Mammary epithelial cell (primary cell): Measurements from ENCODE around the gene NELFB.

Experiments
- CTCF ChIP-seq, 2 donors: IDR thresholded peaks in 1 of 2; conservative IDR thresholded peaks in 1 of 2; 2 replicates each; pipeline ENCODE4 v1.5.1; 2011 to 2012; ENCODE audit warnings: inconsistent platforms in 2 of 2, low read length in 2 of 2, mild to moderate bottlenecking in 2 of 2, control low read depth in 1 of 2, low read depth in 1 of 2; ENCODE audit not compliant: insufficient read depth in 1 of 2; ENCODE audit errors: extremely low read depth in 1 of 2
- EZH2 ChIP-seq: IDR thresholded peaks from 2 replicates; pipeline ENCODE4 v1.6.1; 2012; ENCODE audit warnings: low read length, inconsistent platforms, borderline replicate concordance

GRCh38 chr9:137256362-137256761 lies 1.2 kb downstream of the NELFB start:
- TF ChIP-seq EZH2 (no peak), CTCF (conservative IDR thresholded peaks at IDR 0.05 in 1 of 2, IDR thresholded peaks at IDR 0.05 in 1 of 2; ENCODE audit: extremely low read depth in 1 of 2, insufficient read depth in 1 of 2, low read depth in 1 of 2, low read length in 2 of 2) (no peak)
